BLaER1 treated with 17β-estradiol and CSF1 and Interleukin-3, amounts not matched to agents 10 nM and 100 nM (cell line): ENCODE data around the gene COLQ.
"Not testable (repeated sequence)": the region's sequence is repeated elsewhere in the genome, so short reads cannot be mapped to it uniquely, and the experiment has no call there.

Source experiments
- H3K27ac ChIP-seq, 11 experiments: shearing (Covaris generic); formaldehyde crosslinking; 2 replicates each; pipeline ENCODE4 v1.8.1; 2022
- H3K27me3 ChIP-seq, 11 experiments: shearing (Covaris generic); formaldehyde crosslinking; 2 replicates each; pipeline ENCODE4 v1.8.1; 2022
- H3K36me3 ChIP-seq, 11 experiments: shearing (Covaris generic); formaldehyde crosslinking; 2 replicates each; pipeline ENCODE4 v1.8.1; 2022
- H3K4me1 ChIP-seq, 10 experiments: shearing (Covaris generic); formaldehyde crosslinking; 2 replicates each; pipeline ENCODE4 v1.8.1; 2022
- H3K4me2 ChIP-seq, 11 experiments: shearing (Covaris generic); formaldehyde crosslinking; 2 replicates each; pipeline ENCODE4 v1.8.1; 2022
- H3K4me3 ChIP-seq, 10 experiments: shearing (Covaris generic); formaldehyde crosslinking; 2 replicates each; pipeline ENCODE4 v1.8.1; 2022
- H3K9ac ChIP-seq, 11 experiments: shearing (Covaris generic); formaldehyde crosslinking; 2 replicates each; pipeline ENCODE4 v1.8.1; 2022
- H3K9me3 ChIP-seq, 11 experiments: shearing (Covaris generic); formaldehyde crosslinking; replicated peaks in 1 of 11; 2 replicates each; pipeline ENCODE4 v1.8.1; 2022
- H4K20me1 ChIP-seq, 11 experiments: shearing (Covaris generic); formaldehyde crosslinking; 2 replicates each; pipeline ENCODE4 v1.8.1; 2022
- Cebpa-rat ChIP-seq, 11 experiments: shearing (Covaris generic); IDR thresholded peaks; 2 replicates each; pipeline ENCODE4 v1.8.1; 2022

COLQ gene

DNA sequence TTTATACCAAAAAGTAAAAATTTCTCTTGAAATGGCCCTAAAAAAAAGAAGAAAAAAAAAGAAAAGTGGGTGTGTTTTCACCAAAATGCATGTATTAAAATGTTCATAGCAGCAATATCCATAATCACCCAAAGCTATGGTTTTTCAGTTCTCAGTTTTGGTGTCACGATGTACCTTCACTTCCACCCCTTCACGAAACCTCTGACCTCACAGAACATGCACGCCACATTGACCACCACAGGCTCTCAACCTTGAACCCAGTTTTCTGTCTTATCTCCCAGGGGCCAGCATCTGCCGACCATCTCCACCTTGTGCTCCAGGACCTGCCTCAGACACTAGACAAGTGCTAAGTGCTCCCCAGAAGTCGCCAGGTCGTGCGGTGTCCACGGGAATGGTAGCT lies 30.4 kb downstream of the COLQ start:
- TF ChIP-seq Cebpa-rat (IDR thresholded peaks at IDR 0.05), result no peak
- no peaks in the 10 kb centered on the region for H4K20me1 ChIP-seq
- H3K4me1 ChIP-seq, result peaks cover 0 to 14% (median 0%) of the 10 kb centered on the region in 10 experiments; a peak in 6 of 20 replicates
- no peak overlapping the region for H3K4me2 ChIP-seq
- peaks cover 0 to 17% (median 6%) of the 10 kb centered on the region in 11 experiments; a peak in 4 of 22 replicates for H3K36me3 ChIP-seq
- H3K4me3 ChIP-seq, result no peak overlapping the region
- no peaks in the 10 kb centered on the region for H3K27me3 ChIP-seq
- no peaks in the 10 kb centered on the region; a peak in 1 of 22 replicates for H3K9me3 ChIP-seq
- no peak overlapping the region for H3K27ac ChIP-seq
- no peak overlapping the region for H3K9ac ChIP-seq

DNA sequence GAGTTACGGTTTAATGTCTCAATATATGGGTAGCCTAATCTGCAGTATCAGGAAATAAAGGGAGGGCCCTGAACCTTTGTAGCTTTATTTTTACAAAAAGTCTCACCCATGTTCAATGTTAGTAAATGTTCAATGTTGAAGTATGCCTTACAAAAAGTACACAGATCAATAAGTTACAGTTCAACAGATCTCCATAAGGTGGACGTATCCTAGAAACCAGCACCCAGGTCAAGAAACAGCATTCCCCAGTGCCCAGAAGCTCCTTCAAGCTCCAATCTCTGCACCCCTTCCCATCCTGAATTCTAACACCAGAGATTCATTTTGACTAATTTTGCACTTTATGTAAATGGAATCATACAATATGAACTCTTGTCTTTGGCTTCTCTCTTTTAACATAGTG lies 31.3 kb downstream of the COLQ start:
- peaks cover 0 to 5% (median 0%) of the 10 kb centered on the region in 11 experiments; a peak in 1 of 22 replicates for H3K9me3 ChIP-seq
- TF ChIP-seq Cebpa-rat (IDR thresholded peaks at IDR 0.05), result no peak

DNA sequence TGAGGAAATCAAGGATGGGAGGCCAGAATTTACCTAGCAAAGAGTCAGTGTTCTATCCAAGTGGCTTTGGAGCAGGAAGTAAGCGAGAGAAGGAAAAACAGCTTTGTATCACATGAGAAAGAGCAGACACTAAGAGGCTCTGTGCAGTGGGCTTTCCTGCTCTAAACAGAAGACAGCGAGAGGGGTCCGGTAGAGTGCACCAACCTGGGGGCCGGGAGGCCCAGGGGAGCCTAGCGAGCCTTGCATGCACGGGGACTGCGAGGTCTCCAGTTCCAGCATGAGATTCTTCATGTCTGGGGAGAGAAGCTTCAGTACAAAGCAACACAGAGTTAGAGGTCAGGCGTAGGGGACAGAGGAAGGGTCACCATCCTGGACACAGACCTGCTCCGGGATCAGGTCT lies 33.5 kb downstream of the COLQ start:
- Histone ChIP-seq H3K27me3 (no peaks in the 10 kb centered on the region), H3K27ac (no peak overlapping the region), H3K36me3 (peaks cover 0 to 24% (median 6%) of the 10 kb centered on the region in 11 experiments; a peak in 4 of 22 replicates), H4K20me1 (no peaks in the 10 kb centered on the region), H3K9ac (no peak overlapping the region), H3K4me3 (no peak overlapping the region), H3K4me2 (no peak overlapping the region), H3K9me3 (peaks cover 0 to 5% (median 0%) of the 10 kb centered on the region in 11 experiments; a peak in 1 of 22 replicates), H3K4me1 (peaks cover 0 to 14% (median 0%) of the 10 kb centered on the region in 10 experiments; a peak in 6 of 20 replicates)
- TF ChIP-seq Cebpa-rat (IDR thresholded peaks at IDR 0.05), result no peak

More for the DNA sequence above, 31.3 kb downstream of the COLQ start:
- H3K9ac ChIP-seq, result no peak overlapping the region
- H3K4me1 ChIP-seq, result peaks cover 0 to 14% (median 0%) of the 10 kb centered on the region in 10 experiments; a peak in 6 of 20 replicates
- no peak overlapping the region for H3K4me3 ChIP-seq
- H4K20me1 ChIP-seq, result no peaks in the 10 kb centered on the region
- peaks cover 0 to 24% (median 6%) of the 10 kb centered on the region in 11 experiments; a peak in 4 of 22 replicates for H3K36me3 ChIP-seq
- H3K27ac ChIP-seq, result no peak overlapping the region
- H3K4me2 ChIP-seq, result peak overlapping the region in 3 of 11 experiments; percentile 26 to 45 (median 39); a peak in 1 of 22 replicates
- H3K27me3 ChIP-seq, result no peaks in the 10 kb centered on the region

DNA sequence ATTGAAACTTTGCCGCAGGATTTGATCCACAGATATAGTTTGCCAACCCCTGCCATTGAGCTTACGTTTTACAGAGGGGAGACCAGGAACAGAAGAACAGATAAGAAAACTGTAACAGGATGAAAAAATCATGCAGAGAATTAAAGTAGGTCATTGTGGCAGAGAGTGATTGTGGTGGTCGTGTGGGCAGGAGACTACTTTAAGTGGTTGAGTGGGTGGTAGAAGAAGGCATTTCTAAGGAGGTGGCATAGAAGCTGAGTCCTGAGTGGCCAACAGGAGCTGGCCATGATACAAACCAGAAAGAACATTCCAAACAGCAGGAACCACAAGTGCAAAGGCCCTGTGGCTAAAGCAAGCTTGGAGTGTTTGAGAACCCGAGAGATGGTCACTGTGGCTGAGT lies 34.5 kb downstream of the COLQ start:
- Histone ChIP-seq H3K4me3 (no peak overlapping the region), H3K4me2 (no peak overlapping the region), H3K9ac (no peak overlapping the region), H3K27ac (no peak overlapping the region), H4K20me1 (no peaks in the 10 kb centered on the region), H3K4me1 (peaks cover 0 to 14% (median 0%) of the 10 kb centered on the region in 10 experiments; a peak in 6 of 20 replicates), H3K27me3 (no peaks in the 10 kb centered on the region), H3K36me3 (peaks cover 0 to 24% (median 6%) of the 10 kb centered on the region in 11 experiments; a peak in 4 of 22 replicates), H3K9me3 (peaks cover 0 to 5% (median 0%) of the 10 kb centered on the region in 11 experiments; a peak in 1 of 22 replicates)
- TF ChIP-seq Cebpa-rat (IDR thresholded peaks at IDR 0.05), result no peak

DNA sequence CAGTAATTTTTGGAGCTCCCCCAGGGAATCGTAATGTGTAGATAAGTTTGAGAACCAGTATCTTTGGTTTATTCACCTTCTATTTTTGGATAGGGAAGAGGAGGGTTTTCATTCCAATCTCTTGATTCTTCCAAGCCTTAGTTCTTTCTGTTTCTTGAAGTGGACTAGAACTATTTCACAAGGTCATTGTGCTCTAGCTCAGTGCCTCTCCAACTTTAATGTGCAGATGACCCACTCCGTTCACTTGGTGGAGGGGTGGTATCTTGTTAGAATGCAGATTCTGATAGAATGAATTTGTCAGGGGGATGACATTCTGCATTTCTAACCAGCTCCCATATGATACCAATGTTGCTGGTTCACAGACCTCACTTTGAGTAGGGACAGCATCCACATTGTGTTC lies 35.5 kb downstream of the COLQ start:
- H3K36me3 ChIP-seq, result peaks cover 0 to 24% (median 6%) of the 10 kb centered on the region in 11 experiments; a peak in 4 of 22 replicates
- H3K27ac ChIP-seq, result no peak overlapping the region
- H3K4me2 ChIP-seq, result no peak overlapping the region
- peaks cover 0 to 14% (median 0%) of the 10 kb centered on the region in 10 experiments; a peak in 6 of 20 replicates for H3K4me1 ChIP-seq
- no peak overlapping the region for H3K9ac ChIP-seq
- H3K4me3 ChIP-seq, result no peak overlapping the region
- no peaks in the 10 kb centered on the region for H4K20me1 ChIP-seq
- no peak for TF ChIP-seq Cebpa-rat (IDR thresholded peaks at IDR 0.05)
- H3K27me3 ChIP-seq, result no peaks in the 10 kb centered on the region
- peaks cover 0 to 5% (median 0%) of the 10 kb centered on the region in 11 experiments; a peak in 1 of 22 replicates for H3K9me3 ChIP-seq

DNA sequence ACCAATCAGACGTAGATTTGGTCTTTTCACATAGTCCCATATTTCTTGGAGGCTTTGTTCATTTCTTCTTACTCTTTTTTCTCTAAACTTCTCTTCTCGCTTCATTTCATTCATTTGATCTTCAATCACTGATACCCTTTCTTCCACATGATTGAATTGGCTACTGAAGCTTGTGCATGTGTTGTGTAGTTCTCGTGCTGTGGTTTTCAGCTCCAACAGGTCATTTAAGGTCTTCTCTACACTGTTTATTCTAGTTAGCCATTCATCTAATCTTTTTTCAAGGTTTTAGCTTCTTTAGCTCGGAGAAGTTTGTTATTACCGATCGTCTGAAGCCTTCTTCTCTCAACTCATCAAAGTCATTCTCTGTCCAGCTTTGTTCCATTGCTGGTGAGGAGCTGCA lies 37.0 kb downstream of the COLQ start:
- H3K4me2 ChIP-seq, H3K4me1 ChIP-seq, H3K4me3 ChIP-seq, H3K27me3 ChIP-seq, H3K9ac ChIP-seq, H4K20me1 ChIP-seq, H3K9me3 ChIP-seq, H3K27ac ChIP-seq: not testable (repeated sequence)
- H3K36me3 ChIP-seq, result peaks cover 0 to 24% (median 6%) of the 10 kb centered on the region in 11 experiments; a peak in 4 of 22 replicates

DNA sequence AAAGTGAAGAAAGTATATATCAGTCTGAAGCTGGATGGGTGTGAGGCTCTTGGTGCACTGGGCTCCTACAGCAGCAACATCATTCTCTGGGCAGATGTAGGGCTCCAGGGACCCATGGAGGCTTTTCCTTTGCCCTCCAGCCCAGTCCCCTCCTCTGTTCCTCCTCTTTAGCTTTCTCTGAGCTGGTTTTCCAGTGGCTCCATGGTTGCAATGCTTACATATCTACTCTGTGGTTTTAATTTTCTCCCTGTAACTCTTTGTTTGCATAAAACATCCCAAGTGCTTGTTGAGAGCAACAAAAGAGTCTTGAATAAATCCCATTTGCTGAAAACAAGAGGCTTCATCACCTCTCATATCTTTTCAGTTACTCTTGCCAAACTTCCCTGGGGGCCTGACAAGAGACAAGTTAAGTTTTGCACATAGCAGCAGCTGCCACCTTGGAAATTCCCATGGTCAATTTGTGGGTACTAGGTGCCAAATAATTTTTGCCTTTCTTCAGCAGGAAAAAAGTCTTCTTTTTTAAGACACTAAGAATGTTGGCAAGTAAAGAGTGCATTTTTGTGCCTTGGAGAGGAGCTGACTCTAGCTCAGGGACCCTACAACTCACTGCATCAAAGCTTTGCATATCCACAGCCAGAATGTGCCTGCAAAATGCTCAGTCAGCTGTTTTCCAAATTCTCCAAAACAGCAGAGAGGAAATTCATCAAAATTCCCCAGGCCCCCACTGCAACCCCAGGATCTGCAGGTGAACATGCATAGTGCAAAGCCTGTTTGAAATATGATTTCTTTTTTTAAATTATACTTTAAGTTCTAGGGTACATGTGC lies 41.9 kb downstream of the COLQ start:
- Histone ChIP-seq H3K4me1 (peaks cover 0 to 17% (median 12%) of the 10 kb centered on the region in 10 experiments; a peak in 18 of 20 replicates), H4K20me1 (no peaks in the 10 kb centered on the region), H3K4me3 (no peak overlapping the region), H3K27ac (no peak overlapping the region), H3K9ac (no peak overlapping the region), H3K9me3 (no peaks in the 10 kb centered on the region), H3K27me3 (no peaks in the 10 kb centered on the region), H3K36me3 (no peaks in the 10 kb centered on the region), H3K4me2 (no peak overlapping the region)
- TF ChIP-seq Cebpa-rat (IDR thresholded peaks at IDR 0.05), result no peak

DNA sequence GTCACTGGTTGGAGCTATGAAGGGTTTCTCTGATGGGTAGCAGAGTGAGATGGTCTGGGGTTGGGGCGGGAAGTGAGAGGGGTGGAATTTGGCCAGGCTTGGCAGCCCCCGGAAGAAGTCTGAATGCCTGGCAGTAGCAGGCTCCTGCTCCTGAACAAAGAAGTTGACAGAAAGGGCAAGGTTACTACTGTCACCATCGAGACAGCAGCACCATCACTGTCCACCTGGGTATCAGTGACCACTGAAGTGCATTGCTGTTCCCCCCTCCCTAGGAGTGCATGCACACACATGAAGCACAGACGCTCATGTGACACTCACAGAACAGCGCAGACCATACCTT lies 42.9 kb downstream of the COLQ start:
- peaks cover 0 to 23% (median 22%) of the 10 kb centered on the region in 10 experiments; a peak in 18 of 20 replicates for H3K4me1 ChIP-seq
- no peak overlapping the region for H3K27ac ChIP-seq
- no peaks in the 10 kb centered on the region for H3K36me3 ChIP-seq
- H3K9ac ChIP-seq, result no peak overlapping the region
- no peak overlapping the region for H3K4me2 ChIP-seq
- H4K20me1 ChIP-seq, result no peaks in the 10 kb centered on the region
- H3K27me3 ChIP-seq, result no peaks in the 10 kb centered on the region
- no peak overlapping the region for H3K4me3 ChIP-seq
- TF ChIP-seq Cebpa-rat (IDR thresholded peaks at IDR 0.05), result no peak
- no peaks in the 10 kb centered on the region for H3K9me3 ChIP-seq

DNA sequence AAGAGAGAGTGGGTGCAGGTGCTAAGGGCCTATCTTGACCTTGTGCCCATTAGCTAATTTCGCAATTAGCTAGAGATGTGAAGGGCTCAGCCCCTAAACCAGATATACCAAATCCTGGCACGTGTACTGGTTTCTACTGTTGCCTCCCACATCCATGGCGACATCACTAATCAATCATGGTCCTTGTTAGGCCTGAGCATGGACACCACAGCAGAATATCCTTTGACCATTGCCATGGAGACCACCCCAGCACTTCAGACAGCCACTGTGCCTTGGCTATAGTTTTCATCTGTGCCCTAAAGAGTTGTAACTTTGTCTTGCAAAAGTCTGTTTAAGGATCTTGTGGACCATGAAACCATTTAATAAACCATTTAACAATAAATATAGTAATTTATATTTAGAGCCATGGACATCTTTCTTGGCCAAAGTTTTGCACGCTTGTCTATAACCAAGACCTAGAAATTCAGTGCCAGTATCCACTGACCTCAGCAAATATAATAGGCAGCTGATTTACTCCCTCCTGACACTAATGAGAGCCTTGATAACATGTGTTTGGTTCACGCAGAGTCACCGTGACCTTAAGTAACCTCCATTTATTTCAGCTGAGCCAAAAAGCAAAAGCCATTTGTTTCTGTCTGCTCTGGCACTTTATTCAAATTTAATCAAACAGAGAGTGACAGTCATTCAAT lies 43.4 kb downstream of the COLQ start:
- no peak overlapping the region for H3K4me3 ChIP-seq
- H4K20me1 ChIP-seq, result no peaks in the 10 kb centered on the region
- no peak overlapping the region for H3K4me2 ChIP-seq
- peak in 3 of 11 experiments; percentile 14 to 45 (median 21); a peak in 1 of 22 replicates for TF ChIP-seq Cebpa-rat (IDR thresholded peaks at IDR 0.05)
- no peaks in the 10 kb centered on the region for H3K36me3 ChIP-seq
- H3K4me1 ChIP-seq, result peaks cover 0 to 28% (median 25%) of the 10 kb centered on the region in 10 experiments; a peak in 18 of 20 replicates
- no peak overlapping the region for H3K9ac ChIP-seq
- H3K9me3 ChIP-seq, result no peaks in the 10 kb centered on the region
- no peak overlapping the region for H3K27ac ChIP-seq
- H3K27me3 ChIP-seq, result no peaks in the 10 kb centered on the region
